ENCODE data around the gene TLL2. TPM values are rescaled to one million over a fixed set of nuclear protein-coding genes. Genes with fewer than 3 reads are reported as not detected.

Gene TLL2
- polyA plus RNA-seq, 3 donors, result not detected

- Mint-ChIP-seq H3K9me3 (peaks cover 0 to 3% (median 0%) of the 10 kb centered on the region in 7 donors), H3K36me3 (no peaks in the 10 kb centered on the region), H3K27ac (no peak overlapping the region), H3K27me3 (ENCODE audit: low read depth in 3 of 3) (peaks cover 6 to 22% (median 13%) of the 10 kb centered on the region in 3 donors), H3K4me1 (no peaks in the 10 kb centered on the region), H3K4me3 (no peak overlapping the region)
- Histone ChIP-seq H3K9me3 (replicated peaks in 1 of 2; ENCODE audit: control insufficient read depth in 1 of 2, insufficient read depth in 1 of 2, low read length in 2 of 2) (no peaks in the 10 kb centered on the region), H3K36me3 (replicated peaks in 1 of 2; ENCODE audit: control insufficient read depth in 1 of 2, insufficient read depth in 2 of 2, low read length in 2 of 2) (no peaks in the 10 kb centered on the region), H3K4me1 (ENCODE audit: control insufficient read depth in 1 of 2, insufficient read depth in 2 of 2, low read length in 2 of 2) (no peaks in the 10 kb centered on the region), H2AFZ (ENCODE audit: insufficient read depth, low read depth, low read length, poor library complexity, severe bottlenecking) (no peak overlapping the region), H3K27me3 (ENCODE audit: control insufficient read depth in 2 of 2, insufficient read depth in 2 of 2, low read length in 2 of 2) (no peaks in the 10 kb centered on the region), H3K9ac (ENCODE audit: insufficient read depth, low read length, poor library complexity, severe bottlenecking) (no peak overlapping the region), H3K4me2 (replicated peaks; ENCODE audit: extremely low read depth, low read length, poor library complexity, severe bottlenecking) (no peak overlapping the region), H3K79me2 (ENCODE audit: insufficient read depth, low read length) (no peaks in the 10 kb centered on the region), H3K27ac (ENCODE audit: low read depth in 1 of 2, low read length in 2 of 2) (no peak overlapping the region), H3K4me3 (replicated peaks in 1 of 3; ENCODE audit: low read depth in 2 of 3, low read length in 3 of 3) (no peak overlapping the region), H4K20me1 (ENCODE audit: insufficient read depth, low read length) (no peaks in the 10 kb centered on the region)
- intact Hi-C loops (cut with micrococcal nuclease), result no loop called here
- TF ChIP-seq, protein P1, sequence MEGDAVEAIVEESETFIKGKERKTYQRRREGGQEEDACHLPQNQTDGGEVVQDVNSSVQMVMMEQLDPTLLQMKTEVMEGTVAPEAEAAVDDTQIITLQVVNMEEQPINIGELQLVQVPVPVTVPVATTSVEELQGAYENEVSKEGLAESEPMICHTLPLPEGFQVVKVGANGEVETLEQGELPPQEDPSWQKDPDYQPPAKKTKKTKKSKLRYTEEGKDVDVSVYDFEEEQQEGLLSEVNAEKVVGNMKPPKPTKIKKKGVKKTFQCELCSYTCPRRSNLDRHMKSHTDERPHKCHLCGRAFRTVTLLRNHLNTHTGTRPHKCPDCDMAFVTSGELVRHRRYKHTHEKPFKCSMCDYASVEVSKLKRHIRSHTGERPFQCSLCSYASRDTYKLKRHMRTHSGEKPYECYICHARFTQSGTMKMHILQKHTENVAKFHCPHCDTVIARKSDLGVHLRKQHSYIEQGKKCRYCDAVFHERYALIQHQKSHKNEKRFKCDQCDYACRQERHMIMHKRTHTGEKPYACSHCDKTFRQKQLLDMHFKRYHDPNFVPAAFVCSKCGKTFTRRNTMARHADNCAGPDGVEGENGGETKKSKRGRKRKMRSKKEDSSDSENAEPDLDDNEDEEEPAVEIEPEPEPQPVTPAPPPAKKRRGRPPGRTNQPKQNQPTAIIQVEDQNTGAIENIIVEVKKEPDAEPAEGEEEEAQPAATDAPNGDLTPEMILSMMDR (IDR thresholded peaks at IDR 0.05), result no peak
- DNase-seq, result no peak
- 67% methylated on average over 1 of the region's 4 CpGs for WGBS (ENCODE audit: insufficient coverage)
Observed at GRCh38 chr10:96494694-96495093, 19.0 kb downstream of the TLL2 start.

GRCh38 chr10:96493871-96494525 is 19.7 kb downstream of the TLL2 start:
- no peaks in the 10 kb centered on the region for H3K4me1 Mint-ChIP-seq
- no peaks in the 10 kb centered on the region for H3K4me1 ChIP-seq (ENCODE audit: control insufficient read depth in 1 of 2, insufficient read depth in 2 of 2, low read length in 2 of 2)
- WGBS (ENCODE audit: insufficient coverage), result 98% methylated on average over 6 of the region's 12 CpGs
- H3K9me3 Mint-ChIP-seq, result peaks cover 0 to 3% (median 0%) of the 10 kb centered on the region in 7 donors
- TF ChIP-seq, protein P1 (IDR thresholded peaks at IDR 0.05), result no peak
- H3K79me2 ChIP-seq (ENCODE audit: insufficient read depth, low read length), result no peaks in the 10 kb centered on the region
- H3K27me3 ChIP-seq (ENCODE audit: control insufficient read depth in 2 of 2, insufficient read depth in 2 of 2, low read length in 2 of 2), result no peaks in the 10 kb centered on the region
- H3K27ac Mint-ChIP-seq, result no peak overlapping the region
- H3K9ac ChIP-seq (ENCODE audit: insufficient read depth, low read length, poor library complexity, severe bottlenecking), result no peak overlapping the region
- no peaks in the 10 kb centered on the region for H4K20me1 ChIP-seq (ENCODE audit: insufficient read depth, low read length)
- peaks cover 6 to 22% (median 10%) of the 10 kb centered on the region in 3 donors for H3K27me3 Mint-ChIP-seq (ENCODE audit: low read depth in 3 of 3)
- H3K9me3 ChIP-seq (replicated peaks in 1 of 2; ENCODE audit: control insufficient read depth in 1 of 2, insufficient read depth in 1 of 2, low read length in 2 of 2), result no peaks in the 10 kb centered on the region
- intact Hi-C loops (cut with micrococcal nuclease), result no loop called here
- H3K4me3 Mint-ChIP-seq, result no peak overlapping the region
- no peak overlapping the region for H3K4me2 ChIP-seq (replicated peaks; ENCODE audit: extremely low read depth, low read length, poor library complexity, severe bottlenecking)
- H3K4me3 ChIP-seq (replicated peaks in 1 of 3; ENCODE audit: low read depth in 2 of 3, low read length in 3 of 3), result no peak overlapping the region
- H3K36me3 ChIP-seq (replicated peaks in 1 of 2; ENCODE audit: control insufficient read depth in 1 of 2, insufficient read depth in 2 of 2, low read length in 2 of 2), result no peaks in the 10 kb centered on the region
- H3K27ac ChIP-seq (ENCODE audit: low read depth in 1 of 2, low read length in 2 of 2), result no peak overlapping the region
- DNase-seq, result no peak
- no peaks in the 10 kb centered on the region for H3K36me3 Mint-ChIP-seq
- no peak overlapping the region for H2AFZ ChIP-seq (ENCODE audit: insufficient read depth, low read depth, low read length, poor library complexity, severe bottlenecking)
